ENCODE data around the gene PDE3A. TPM values are rescaled to one million over a fixed set of nuclear protein-coding genes. Genes with fewer than 3 reads are reported as not detected.
"Not testable (repeated sequence)": the region's sequence is repeated elsewhere in the genome, so short reads cannot be mapped to it uniquely, and the experiment has no call there.

Gene PDE3A
- total RNA-seq, 1 experiment from 2014 or later, result 19.9 TPM

GRCh38 chr12:20601668-20602280 is 233.4 kb downstream of the PDE3A start:
- intact Hi-C loops (cut with micrococcal nuclease; ENCODE audit: unreplicated experiment), result loop anchor here (1.0 to 10.0 kb wide), 4 partner anchors 115 to 857 kb away; no protein-coding TSS in a partner anchor
- no peaks in the 10 kb centered on the region for H3K27me3 Mint-ChIP-seq (ENCODE audit: unreplicated experiment)
- CTCF ChIA-PET, result interaction anchor here (0.6 kb wide), 1 partner anchor 12 kb away, joined by 3 read pairs; no protein-coding TSS in a partner anchor
- no peaks in the 10 kb centered on the region for H3K9me3 Mint-ChIP-seq (ENCODE audit: low read depth, unreplicated experiment)
- TF ChIP-seq CTCF (IDR thresholded peaks at IDR 0.05; ENCODE audit: unreplicated experiment), result no peak
- no peak overlapping the region for H3K4me3 Mint-ChIP-seq (ENCODE audit: low read depth, unreplicated experiment)
- DNase-seq, result no peak
- BruUV-seq (replicated peaks), result no TSS peak
- no peaks in the 10 kb centered on the region for H3K4me1 Mint-ChIP-seq (ENCODE audit: low read depth, unreplicated experiment)
- no peaks in the 10 kb centered on the region for H3K36me3 Mint-ChIP-seq (ENCODE audit: insufficient read depth, unreplicated experiment)
- H3K27ac Mint-ChIP-seq (ENCODE audit: unreplicated experiment), result no peak overlapping the region

- H3K36me3 Mint-ChIP-seq (ENCODE audit: insufficient read depth, unreplicated experiment), result no peaks in the 10 kb centered on the region
- no peak for DNase-seq
- BruUV-seq (replicated peaks), result no TSS peak
- H3K4me3 Mint-ChIP-seq (ENCODE audit: low read depth, unreplicated experiment), result no peak overlapping the region
- no peaks in the 10 kb centered on the region for H3K27me3 Mint-ChIP-seq (ENCODE audit: unreplicated experiment)
- no peak overlapping the region for H3K27ac Mint-ChIP-seq (ENCODE audit: unreplicated experiment)
- no peaks in the 10 kb centered on the region for H3K9me3 Mint-ChIP-seq (ENCODE audit: low read depth, unreplicated experiment)
- CTCF ChIA-PET, result no interaction called here
- H3K4me1 Mint-ChIP-seq (ENCODE audit: low read depth, unreplicated experiment), result no peaks in the 10 kb centered on the region
- no peak for TF ChIP-seq CTCF (IDR thresholded peaks at IDR 0.05; ENCODE audit: unreplicated experiment)
- intact Hi-C loops (cut with micrococcal nuclease; ENCODE audit: unreplicated experiment), result loop anchor here (5.0 to 10.0 kb wide), 2 partner anchors 211 to 858 kb away; no protein-coding TSS in a partner anchor
These were observed 234.5 kb downstream of the PDE3A start for GRCh38 chr12:20602641-20603391.

- no TSS peak for BruUV-seq (replicated peaks)
- CTCF ChIA-PET, result no interaction called here
- intact Hi-C loops (cut with micrococcal nuclease; ENCODE audit: unreplicated experiment), result loop anchor here (5.0 to 10.0 kb wide), 2 partner anchors 212 to 860 kb away; no protein-coding TSS in a partner anchor
- no peak for TF ChIP-seq CTCF (IDR thresholded peaks at IDR 0.05; ENCODE audit: unreplicated experiment)
- H3K9me3 Mint-ChIP-seq (ENCODE audit: low read depth, unreplicated experiment), result no peaks in the 10 kb centered on the region
- H3K4me1 Mint-ChIP-seq (ENCODE audit: low read depth, unreplicated experiment), result no peaks in the 10 kb centered on the region
- no peaks in the 10 kb centered on the region for H3K36me3 Mint-ChIP-seq (ENCODE audit: insufficient read depth, unreplicated experiment)
- H3K4me3 Mint-ChIP-seq (ENCODE audit: low read depth, unreplicated experiment), result no peak overlapping the region
- no peak for DNase-seq
- H3K27ac Mint-ChIP-seq (ENCODE audit: unreplicated experiment), result no peak overlapping the region
- H3K27me3 Mint-ChIP-seq (ENCODE audit: unreplicated experiment), result no peaks in the 10 kb centered on the region
These were observed 236.2 kb downstream of the PDE3A start for GRCh38 chr12:20604408-20605067.

GRCh38 chr12:20615020-20615419 is 246.7 kb downstream of the PDE3A start:
- H3K36me3 Mint-ChIP-seq (ENCODE audit: insufficient read depth, unreplicated experiment); H3K4me3 Mint-ChIP-seq (ENCODE audit: low read depth, unreplicated experiment); CTCF ChIA-PET; intact Hi-C loops (cut with micrococcal nuclease; ENCODE audit: unreplicated experiment); H3K4me1 Mint-ChIP-seq (ENCODE audit: low read depth, unreplicated experiment); DNase-seq; H3K27ac Mint-ChIP-seq (ENCODE audit: unreplicated experiment); H3K9me3 Mint-ChIP-seq (ENCODE audit: low read depth, unreplicated experiment); H3K27me3 Mint-ChIP-seq (ENCODE audit: unreplicated experiment); BruUV-seq (replicated peaks): not testable (repeated sequence)
